ENCODE measurements around the gene STRIT1.

DNA sequence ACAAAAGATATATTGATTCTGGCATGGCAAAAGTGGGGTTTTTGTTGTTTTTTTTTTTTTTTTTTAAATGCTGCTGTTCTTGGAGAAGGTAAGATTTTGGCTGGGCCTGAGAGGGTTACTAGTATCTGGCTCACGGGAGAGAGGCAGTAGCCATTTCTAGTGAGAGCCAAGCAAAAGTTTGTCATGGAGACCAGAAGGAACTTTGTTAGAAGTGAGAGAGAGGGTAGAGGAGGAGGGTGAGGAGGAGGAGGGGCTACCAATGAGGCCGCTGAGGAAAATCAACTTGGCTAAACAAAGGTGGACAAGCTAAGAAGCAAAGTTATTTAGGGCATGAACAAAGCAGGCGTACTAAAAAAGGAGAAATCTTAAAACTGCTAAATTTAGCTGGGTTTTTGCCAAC lies 48.9 kb upstream of the STRIT1 start:
- TF ChIP-seq FOXM1 (IDR thresholded peaks at IDR 0.05; ENCODE audit: borderline replicate concordance) (no peak), ZNF384 (IDR thresholded peaks at IDR 0.05) (no peak), HDGF (IDR thresholded peaks at IDR 0.05; ENCODE audit: borderline replicate concordance) (no peak), SUZ12 (IDR thresholded peaks at IDR 0.05) (no peak), ELF4 (IDR thresholded peaks at IDR 0.05) (no peak), SP1 (IDR thresholded peaks at IDR 0.05) (no peak), BHLHE40 (IDR thresholded peaks at IDR 0.05; ENCODE audit: borderline replicate concordance) (no peak), LEF1 (IDR thresholded peaks at IDR 0.05; ENCODE audit: borderline replicate concordance) (no peak)

Data from HEK293T (cell line).